A549 (cell line): ENCODE measurements around the gene LAMTOR5. TPM values are rescaled to one million over a fixed set of nuclear protein-coding genes. Genes with fewer than 3 reads are reported as not detected.

Source experiments
- ATAC-seq, 2 experiments: fragments of 200-7000 bp in 1 of 2; fragments of >200 bp in 1 of 2; cut with Nextera tagmentation in 1 of 2; cut with Tn5 transposase in 1 of 2; 3 replicates each; pipeline versions ENCODE4 v1.8.0 to v1.9.1; 2018 to 2020; ENCODE audit warnings: mild to moderate bottlenecking in 1 of 2, moderate library complexity in 1 of 2
- CTCF ChIA-PET: fragments of 300-600 bp; sonication (Branson Sonifier 250); formaldehyde crosslinking; extraction: SDS; loops from one replicate; lab custom pipeline; 2021; ENCODE audit warnings: antibody characterized with exemption, inconsistent platforms; lab: Yijun Ruan, JAX
- POLR2A ChIA-PET: fragments of 350-600 bp; formaldehyde crosslinking; extraction: SDS; loops from one replicate; lab custom pipeline; 2021; ENCODE audit warnings: antibody characterized with exemption, inconsistent platforms; lab: Yijun Ruan, JAX
- DNase-seq, 2 experiments: peaks; one replicate each; pipeline versions ENCODE4 v3.0.0 to v3.0.0-alpha.2; 2011 to 2016; ENCODE audit warnings: low read depth in 1 of 2, low spot score in 1 of 2
- FAIRE-seq: peaks from 2 replicates; lab custom pipeline; 2011; peaks lifted over from hg19 to GRCh38; lab: Jason Lieb, UNC
- H3K27ac ChIP-seq, 2 experiments: fragments of >200 bp; sonication (Bioruptor Twin); formaldehyde crosslinking; 3 replicates each; pipeline ENCODE4 v1.5.1; 2016 to 2017
- H3K4me1 ChIP-seq: fragments of >200 bp; sonication (Bioruptor Twin); formaldehyde crosslinking; 3 replicates; pipeline ENCODE4 v1.6.1; 2016
- H3K4me2 ChIP-seq: fragments of >200 bp; sonication (Bioruptor Twin); formaldehyde crosslinking; 3 replicates; pipeline ENCODE4 v1.6.1; 2016
- H3K4me3 ChIP-seq: fragments of >200 bp; sonication (Bioruptor Twin); formaldehyde crosslinking; 3 replicates; pipeline ENCODE4 v1.5.1; 2016
- H3K9me3 ChIP-seq: fragments of >200 bp; sonication (Bioruptor Twin); formaldehyde crosslinking; 3 replicates; pipeline ENCODE4 v1.6.1; 2016
- BHLHE40 ChIP-seq: IDR thresholded peaks from 2 replicates; pipeline ENCODE4 v1.6.1; 2012; ENCODE audit warnings: low read depth, low read length, inconsistent platforms
- CHD4 ChIP-seq: fragments of 200-600 bp; sonication (generic); IDR thresholded peaks from 2 replicates; pipeline ENCODE4 v1.6.1; 2016; ENCODE audit warnings: antibody characterized with exemption, mild to moderate bottlenecking, borderline replicate concordance
- CTCF ChIP-seq: fragments of >200 bp; sonication (Bioruptor Twin); formaldehyde crosslinking; IDR thresholded peaks from 3 replicates; pipeline ENCODE4 v1.5.1; 2016
- EHF ChIP-seq: fragments of 250-450 bp; sonication (Bioruptor Pico); IDR thresholded peaks from 2 replicates; pipeline ENCODE4 v1.5.0; 2020; ENCODE audit warnings: mild to moderate bottlenecking
- EHMT2 ChIP-seq: fragments of 200-600 bp; sonication (generic); IDR thresholded peaks from 2 replicates; pipeline ENCODE4 v1.6.1; 2016; ENCODE audit warnings: antibody characterized with exemption, low read depth, mild to moderate bottlenecking, moderate library complexity
- EP300 ChIP-seq, 2 experiments: fragments of >200 bp; sonication (Bioruptor Twin); formaldehyde crosslinking; IDR thresholded peaks; 2 replicates in 1 of 2; 3 replicates in 1 of 2; pipeline ENCODE4 v1.6.1; 2016 to 2017
- GATA3 ChIP-seq: IDR thresholded peaks from 2 replicates; pipeline ENCODE4 v1.6.1; 2012; ENCODE audit warnings: borderline replicate concordance
- HDAC2 ChIP-seq: fragments of 200-600 bp; sonication (generic); IDR thresholded peaks from 2 replicates; pipeline ENCODE4 v1.6.1; 2016
- HEYL ChIP-seq: fragments of 250-450 bp; sonication (Bioruptor Pico); IDR thresholded peaks from 2 replicates; pipeline ENCODE4 v1.8.0; 2021; ENCODE audit warnings: mild to moderate bottlenecking, moderate library complexity
- HOXB13 ChIP-seq: fragments of 250-450 bp; sonication (Bioruptor Pico); IDR thresholded peaks from 2 replicates; pipeline ENCODE4 v1.5.0; 2020; ENCODE audit warnings: low read depth, mild to moderate bottlenecking, moderate library complexity
- HOXB5 ChIP-seq: fragments of 250-450 bp; sonication (Bioruptor Pico); IDR thresholded peaks from 2 replicates; pipeline ENCODE4 v1.5.0; 2020; ENCODE audit warnings: mild to moderate bottlenecking, moderate library complexity
- JUNB ChIP-seq: fragments of >200 bp; sonication (Bioruptor Twin); formaldehyde crosslinking; IDR thresholded peaks from 2 replicates; pipeline ENCODE4 v1.6.1; 2016
- KDM1A ChIP-seq: fragments of 200-600 bp; sonication (generic); IDR thresholded peaks from 2 replicates; pipeline ENCODE4 v1.6.1; 2016; ENCODE audit warnings: low read depth, mild to moderate bottlenecking
- KDM5A ChIP-seq: fragments of 200-600 bp; sonication (generic); IDR thresholded peaks from 2 replicates; pipeline ENCODE4 v1.6.1; 2016; ENCODE audit warnings: antibody characterized with exemption, mild to moderate bottlenecking
- MAFK ChIP-seq: fragments of 450-650 bp; IDR thresholded peaks from 2 replicates; pipeline ENCODE4 v1.6.1; 2014; ENCODE audit not compliant: partially characterized antibody
- MAZ ChIP-seq: fragments of 150-350 bp; IDR thresholded peaks from 2 replicates; pipeline ENCODE4 v1.6.1; 2014; ENCODE audit warnings: antibody characterized with exemption, low read depth, low read length, borderline replicate concordance
- MYC ChIP-seq: IDR thresholded peaks from 2 replicates; pipeline ENCODE4 v1.6.1; 2012; ENCODE audit warnings: mild to moderate bottlenecking, inconsistent platforms, low read length, improper control_type of control experiment, borderline replicate concordance
- NFE2L2 ChIP-seq: fragments of 150-350 bp; conservative IDR thresholded peaks from 2 replicates; pipeline ENCODE4 v1.6.1; 2014; ENCODE audit warnings: low read length
- NPAS2 ChIP-seq: fragments of 250-450 bp; sonication (Bioruptor Pico); IDR thresholded peaks from 2 replicates; pipeline ENCODE4 v1.8.0; 2022; ENCODE audit warnings: mild to moderate bottlenecking, moderate library complexity, borderline replicate concordance
- PHF8 ChIP-seq: fragments of 200-600 bp; sonication (generic); IDR thresholded peaks from 2 replicates; pipeline ENCODE4 v1.6.1; 2016; ENCODE audit warnings: low read depth, mild to moderate bottlenecking, antibody characterized with exemption, moderate library complexity, borderline replicate concordance
- POLR2A ChIP-seq: IDR thresholded peaks from 2 replicates; pipeline ENCODE4 v1.6.1; 2012; ENCODE audit warnings: mild to moderate bottlenecking, low read length
- POLR2AphosphoS2 ChIP-seq: conservative IDR thresholded peaks from 2 replicates; pipeline ENCODE4 v1.6.1; 2012; ENCODE audit warnings: low read length, improper control_type of control experiment, inconsistent platforms
- RCOR1 ChIP-seq: fragments of 150-350 bp; IDR thresholded peaks from 2 replicates; pipeline ENCODE4 v1.6.1; 2014; ENCODE audit warnings: antibody characterized with exemption, low read length, low read depth
- RFX5 ChIP-seq: fragments of 450-650 bp; IDR thresholded peaks from 2 replicates; pipeline ENCODE4 v1.7.1; 2014; ENCODE audit warnings: antibody characterized with exemption, mild to moderate bottlenecking, moderate library complexity
- TFCP2L1 ChIP-seq: fragments of 250-450 bp; sonication (Bioruptor Pico); IDR thresholded peaks from 2 replicates; pipeline ENCODE4 v1.5.0; 2021; ENCODE audit warnings: mild to moderate bottlenecking
- ZC3H11A ChIP-seq: fragments of 450-650 bp; IDR thresholded peaks from 2 replicates; pipeline ENCODE4 v1.6.1; 2014; ENCODE audit warnings: antibody characterized with exemption, mild to moderate bottlenecking
- ZNF302 ChIP-seq: fragments of 250-450 bp; sonication (Bioruptor Pico); IDR thresholded peaks from 2 replicates; pipeline ENCODE4 v1.9.0; 2021; ENCODE audit warnings: inconsistent platforms, mild to moderate bottlenecking, moderate library complexity
- ZSCAN20 ChIP-seq: fragments of 250-450 bp; sonication (Bioruptor Pico); IDR thresholded peaks from 2 replicates; pipeline ENCODE4 v1.8.0; 2022; ENCODE audit warnings: mild to moderate bottlenecking, moderate library complexity
- WGBS: methylation state at CpG from one replicate; pipeline ENCODE4 v1.1.6; 2017; ENCODE audit errors: missing lambda C conversion rate; 5-methylcytosine and 5-hydroxymethylcytosine counted together
- polyA plus RNA-seq, 4 experiments: library from polyadenylated mRNA; depleted of rRNA in 3 of 4; stranded (reverse); fragments of >200 nt; fragmentation: RNase III in 1 of 4; extraction: RNeasy Plus Mini Kit Qiagen cat#74134 plus additional on column Dnase treatment in 1 of 4; gene quantifications; 2 replicates in 3 of 4; 3 replicates in 1 of 4; pipeline ENCODE4 v1.2.3, GENCODE V29; 2011 to 2017
- TF ChIP-seq, protein P1 (sequence below): IDR thresholded peaks from 2 replicates; pipeline ENCODE4 v1.6.1; 2012
- TF ChIP-seq, protein P2 (sequence below): fragments of 250-450 bp; sonication (Bioruptor Pico); IDR thresholded peaks from 2 replicates; pipeline ENCODE4 v1.5.0; 2020; ENCODE audit warnings: low read depth, mild to moderate bottlenecking, moderate library complexity

LAMTOR5 gene
- polyA plus RNA-seq, 2 of the 4 experiments (the other 2 are of a cell fraction), result 254 to 256 TPM

DNA sequence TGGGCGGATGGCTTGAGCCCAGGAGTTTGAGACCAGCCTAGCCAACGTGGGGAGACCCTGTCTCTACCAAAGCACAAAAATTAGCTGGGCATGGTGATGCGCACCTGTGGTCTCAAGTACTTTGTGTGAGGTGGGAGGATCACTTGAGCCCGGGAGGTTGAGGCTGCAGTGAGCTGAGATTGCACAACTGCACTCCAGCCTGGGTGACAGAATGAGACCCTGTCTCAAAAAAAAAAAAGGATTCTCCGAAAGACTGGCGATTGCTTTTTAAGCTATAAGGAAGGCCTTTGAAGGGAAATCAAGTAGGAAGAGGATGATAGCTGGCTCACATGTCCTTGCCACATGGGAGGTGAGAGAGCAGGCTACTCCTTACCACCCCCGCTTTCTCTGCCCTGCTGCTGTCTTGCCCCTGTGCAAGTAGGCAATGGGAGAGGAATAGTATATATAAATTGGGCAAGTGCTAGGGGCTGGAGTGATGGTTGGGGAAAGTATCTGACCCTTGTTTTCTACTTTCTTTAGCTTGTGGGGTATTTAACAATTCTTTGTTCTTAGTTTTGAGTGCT is 3.8 kb upstream of the LAMTOR5 start:
- no peak for DNase-seq
- 92% methylated on average over 7 of the region's 7 CpGs for WGBS
- no peak for ATAC-seq
- no peak overlapping the region for H3K27ac ChIP-seq
- no peak for FAIRE-seq
- POLR2A ChIA-PET, result interaction anchor here (2.0 kb wide), 1 partner anchor 49 kb away, joined by 4 read pairs; no protein-coding TSS in a partner anchor
- CTCF ChIA-PET, result interaction anchor here (0.6 to 11.8 kb wide), 23 partner anchors 9 to 725 kb away, joined by 3 to 326 read pairs (median 7); partner anchors contain the start of genes PROK1 and RBM15
- H3K4me1 ChIP-seq, result peaks cover 11% of the 10 kb centered on the region
- no peak overlapping the region for H3K4me3 ChIP-seq
- TF ChIP-seq ZNF302 (CRISPR knock-in tag) (no peak), PHF8 (no peak), JUNB (no peak), RFX5 (no peak), NPAS2 (CRISPR knock-in tag) (no peak), ZC3H11A (no peak), MYC (no peak), EP300 (IDR thresholded peaks at IDR 0.05) (no peak), POLR2A (no peak), MAFK (no peak), BHLHE40 (no peak)
- TF ChIP-seq, protein P1, sequence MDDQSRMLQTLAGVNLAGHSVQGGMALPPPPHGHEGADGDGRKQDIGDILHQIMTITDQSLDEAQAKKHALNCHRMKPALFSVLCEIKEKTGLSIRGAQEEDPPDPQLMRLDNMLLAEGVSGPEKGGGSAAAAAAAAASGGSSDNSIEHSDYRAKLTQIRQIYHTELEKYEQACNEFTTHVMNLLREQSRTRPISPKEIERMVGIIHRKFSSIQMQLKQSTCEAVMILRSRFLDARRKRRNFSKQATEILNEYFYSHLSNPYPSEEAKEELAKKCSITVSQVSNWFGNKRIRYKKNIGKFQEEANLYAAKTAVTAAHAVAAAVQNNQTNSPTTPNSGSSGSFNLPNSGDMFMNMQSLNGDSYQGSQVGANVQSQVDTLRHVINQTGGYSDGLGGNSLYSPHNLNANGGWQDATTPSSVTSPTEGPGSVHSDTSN, result no peak
- H3K4me2 ChIP-seq, result no peak overlapping the region
- no peaks in the 10 kb centered on the region for H3K9me3 ChIP-seq

- CTCF ChIA-PET, result interaction anchor here (0.8 to 11.8 kb wide), 12 partner anchors 13 to 206 kb away, joined by 3 to 326 read pairs (median 10); partner anchors contain the start of genes PROK1 and RBM15
- H3K4me2 ChIP-seq, result no peak overlapping the region
- 93% methylated on average over 6 of the region's 6 CpGs for WGBS
- no peak for ATAC-seq
- H3K9me3 ChIP-seq, result no peaks in the 10 kb centered on the region
- H3K4me3 ChIP-seq, result no peak overlapping the region
- TF ChIP-seq TFCP2L1 (CRISPR knock-in tag) (no peak), KDM1A (no peak), HOXB5 (no peak), MAFK (no peak), ZNF302 (CRISPR knock-in tag) (no peak), KDM5A (no peak), NFE2L2 (no peak), EHMT2 (no peak), CHD4 (no peak)
- TF ChIP-seq, all 56 proteins: peak for 0
- H3K4me1 ChIP-seq, result peaks cover 17% of the 10 kb centered on the region
- no peak for DNase-seq
- no peak for FAIRE-seq
- H3K27ac ChIP-seq, result no peak overlapping the region
- POLR2A ChIA-PET, result interaction anchor here (0.6 to 2.4 kb wide), 3 partner anchors 19 to 71 kb away, joined by 3 to 18 read pairs (median 4); partner anchors contain the start of gene RBM15
Observed at GRCh38 chr1:110409316-110409715, 1.8 kb upstream of the LAMTOR5 start.

DNA sequence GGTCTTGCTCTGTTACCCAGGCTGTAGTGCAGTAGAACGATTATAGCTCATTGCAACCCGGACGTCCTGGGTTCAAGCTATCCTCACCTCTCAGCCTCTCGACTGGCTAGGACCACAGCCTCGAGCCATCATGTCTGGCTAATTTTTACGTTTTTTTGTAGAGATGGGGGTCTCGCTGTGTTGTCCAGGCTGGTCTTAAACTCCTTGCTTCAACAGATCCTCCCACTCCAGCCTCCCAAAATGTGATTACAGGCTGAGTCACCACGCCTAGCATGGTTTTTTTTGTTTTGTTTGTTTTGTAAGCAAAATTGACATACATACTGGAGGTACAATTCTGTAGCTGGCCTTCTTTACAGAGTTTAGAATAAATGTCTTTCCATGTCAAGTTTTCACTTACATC is 994 bp upstream of the LAMTOR5 start:
- WGBS, result 49% methylated on average over 8 of the region's 8 CpGs
- DNase-seq (no peak), ATAC-seq (no peak), FAIRE-seq (no peak)
- no peaks in the 10 kb centered on the region for H3K9me3 ChIP-seq
- peak overlapping the region; percentile 85 for H3K4me2 ChIP-seq
- ChIA-PET CTCF (interaction anchor here (0.6 to 11.8 kb wide), 11 partner anchors 8 to 206 kb away, joined by 3 to 326 read pairs (median 10); partner anchors contain the start of genes PROK1 and RBM15), POLR2A (interaction anchor here (1.5 to 2.4 kb wide), 2 partner anchors 18 to 70 kb away, joined by 3 to 18 read pairs; partner anchors contain the start of gene RBM15)
- peak overlapping the region; percentile 98 to 99 for H3K27ac ChIP-seq
- H3K4me1 ChIP-seq, result peaks cover 17% of the 10 kb centered on the region
- H3K4me3 ChIP-seq, result peak overlapping the region; percentile 98
- TF ChIP-seq ZC3H11A, result no peak
- no peak for TF ChIP-seq JUNB
- TF ChIP-seq RCOR1, result no peak
- TF ChIP-seq CTCF, result no peak
- TF ChIP-seq EHMT2, result no peak
- TF ChIP-seq EP300 (IDR thresholded peaks at IDR 0.05), result no peak
- TF ChIP-seq POLR2AphosphoS2, result no peak
- no peak for TF ChIP-seq HOXB13 (CRISPR knock-in tag)
- TF ChIP-seq, protein P2, sequence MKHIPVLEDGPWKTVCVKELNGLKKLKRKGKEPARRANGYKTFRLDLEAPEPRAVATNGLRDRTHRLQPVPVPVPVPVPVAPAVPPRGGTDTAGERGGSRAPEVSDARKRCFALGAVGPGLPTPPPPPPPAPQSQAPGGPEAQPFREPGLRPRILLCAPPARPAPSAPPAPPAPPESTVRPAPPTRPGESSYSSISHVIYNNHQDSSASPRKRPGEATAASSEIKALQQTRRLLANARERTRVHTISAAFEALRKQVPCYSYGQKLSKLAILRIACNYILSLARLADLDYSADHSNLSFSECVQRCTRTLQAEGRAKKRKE, result no peak
- no peak for TF ChIP-seq NPAS2 (CRISPR knock-in tag)
- TF ChIP-seq EHF (CRISPR knock-in tag), result no peak
- TF ChIP-seq HEYL (CRISPR knock-in tag), result no peak
- TF ChIP-seq NFE2L2, result no peak
- TF ChIP-seq GATA3, result no peak
- no peak for TF ChIP-seq MAZ
- no peak for TF ChIP-seq ZSCAN20 (CRISPR knock-in tag)
- TF ChIP-seq HDAC2, result no peak
- TF ChIP-seq RFX5, result no peak
